HepG2 (cell line): ENCODE measurements around the gene UBAP1L. TPM values are rescaled to one million over a fixed set of nuclear protein-coding genes. Genes with fewer than 3 reads are reported as not detected.
A peak's percentile ranks its signal among the peaks of the same experiment; 100 is the strongest.
"Not testable (repeated sequence)": the region's sequence is repeated elsewhere in the genome, so short reads cannot be mapped to it uniquely, and the experiment has no call there.

Experiments used
- ATAC-seq: fragments of 200-7000 bp; cut with Tn5 transposase; 3 replicates; pipeline ENCODE4 v1.9.1; 2020; ENCODE audit warnings: mild to moderate bottlenecking, moderate library complexity
- BruUV-seq: library from RNA; stranded (reverse); fragments of 400-500 nt; replicated peaks from 2 replicates; lab custom pipeline; 2021; lab: Mats Ljungman, UMichigan
- CTCF ChIA-PET: fragments of 300-600 bp; formaldehyde crosslinking; extraction: SDS; loops from one replicate; lab custom pipeline; 2021; ENCODE audit warnings: low total read pairs, inconsistent platforms, low intra/inter-chr PET ratio; lab: Yijun Ruan, JAX
- POLR2A ChIA-PET: fragments of 350-600 bp; sonication (Branson Sonifier 250); formaldehyde crosslinking; loops from one replicate; lab custom pipeline; 2020; ENCODE audit warnings: antibody characterized with exemption, inconsistent platforms; lab: Yijun Ruan, JAX
- DNase-seq: peaks from one replicate; pipeline ENCODE4 v3.0.0-alpha.2; 2015; ENCODE audit warnings: low spot score
- FAIRE-seq: peaks from 3 replicates; lab custom pipeline; 2011; peaks lifted over from hg19 to GRCh38; lab: Jason Lieb, UNC
- H2AFZ ChIP-seq: one replicate; pipeline ENCODE4 v1.6.1; 2011; ENCODE audit warnings: low read length, inconsistent platforms
- H3K27ac ChIP-seq: fragments of 300-600 bp; 3 replicates; pipeline ENCODE4 v1.8.0; 2011; ENCODE audit warnings: mixed run types, mild to moderate bottlenecking, mixed read lengths, low read length, inconsistent platforms; ENCODE audit not compliant: insufficient read depth; ENCODE audit errors: extremely low read length
- H3K27me3 ChIP-seq, 2 experiments: fragments of 200-600 bp in 1 of 2; 2 replicates in 1 of 2; 3 replicates in 1 of 2; pipeline versions ENCODE4 v1.6.0 to v1.8.0; 2011; ENCODE audit warnings: low read length in 2 of 2, mild to moderate bottlenecking in 2 of 2, moderate library complexity in 2 of 2, inconsistent platforms in 1 of 2; ENCODE audit not compliant: insufficient read depth in 2 of 2, control insufficient read depth in 1 of 2
- H3K36me3 ChIP-seq, 2 experiments: fragments of 200-600 bp in 1 of 2; replicated peaks in 1 of 2; 2 replicates in 1 of 2; 3 replicates in 1 of 2; pipeline versions ENCODE4 v1.5.1 to v1.8.0; 2011; ENCODE audit warnings: low read length in 2 of 2, inconsistent platforms in 1 of 2; ENCODE audit not compliant: insufficient read depth in 2 of 2, control insufficient read depth in 1 of 2
- H3K4me1 ChIP-seq: 2 replicates; pipeline ENCODE4 v1.5.1; 2012; ENCODE audit warnings: low read length, inconsistent platforms; ENCODE audit not compliant: insufficient read depth
- H3K4me2 ChIP-seq: 2 replicates; pipeline ENCODE4 v1.6.0; 2011; ENCODE audit warnings: low read depth, low read length, inconsistent platforms
- H3K4me3 ChIP-seq, 3 experiments: fragments of 200-600 bp in 1 of 3; sonication (generic), shearing (Covaris generic) in 1 of 3; replicated peaks in 1 of 3; 2 replicates each; pipeline ENCODE4 v1.5.1; 2011 to 2016; ENCODE audit warnings: low read length in 3 of 3, inconsistent platforms in 2 of 3, low read depth in 2 of 3, mild to moderate bottlenecking in 2 of 3, control low read depth in 1 of 3, mixed read lengths in 1 of 3; ENCODE audit not compliant: insufficient read depth in 1 of 3
- H3K79me2 ChIP-seq: one replicate; pipeline ENCODE4 v1.6.1; 2011; ENCODE audit warnings: low read length, inconsistent platforms; ENCODE audit not compliant: insufficient read depth
- H3K9ac ChIP-seq: 2 replicates; pipeline ENCODE4 v1.6.0; 2011; ENCODE audit warnings: mild to moderate bottlenecking, low read depth, low read length, inconsistent platforms; ENCODE audit not compliant: insufficient read depth
- H3K9me3 ChIP-seq: 2 replicates; pipeline ENCODE4 v1.5.1; 2012; ENCODE audit warnings: mild to moderate bottlenecking, low read length
- H4K20me1 ChIP-seq: 2 replicates; pipeline ENCODE4 v1.6.0; 2011; ENCODE audit warnings: inconsistent platforms, mild to moderate bottlenecking, low read length, moderate library complexity; ENCODE audit not compliant: insufficient read depth
- ZNF431 ChIP-seq: sonication (generic); formaldehyde crosslinking; IDR thresholded peaks from 2 replicates; pipeline ENCODE4 v1.9.0; 2022; ENCODE audit warnings: missing genetic modification reagents, low read depth, mild to moderate bottlenecking, borderline replicate concordance
- WGBS: methylation state at CpG from one replicate; pipeline ENCODE4 v1.1.6; 2017; ENCODE audit warnings: low lambda C conversion rate; 5-methylcytosine and 5-hydroxymethylcytosine counted together
- in situ Hi-C: cut with HindIII; loops from 2 replicates; pipeline ENCODE4 v1.10.0; 2017; ENCODE audit warnings: low pct_unique_long_range_greater_than_20kb; ENCODE audit not compliant: extremely low pct_ligation_motif_present
- intact Hi-C: fragments of 100-400 bp; cut with micrococcal nuclease; formaldehyde crosslinking; loops from one replicate; pipeline ENCODE4 v1.10.0; 2022; ENCODE audit not compliant: unreplicated experiment
- polyA plus RNA-seq, 8 experiments: library from polyadenylated mRNA; depleted of rRNA in 3 of 8; stranded (reverse) in 7 of 8; unstranded in 1 of 8; fragments of >200 nt; fragmentation: Illumina TruSeq in 4 of 8; extraction: Trizol in 4 of 8; gene quantifications; 2 replicates each; pipeline versions ENCODE4 v1.2.1 to v1.2.3, GENCODE V29; 2011 to 2016; ENCODE audit warnings: low read depth in 4 of 8, missing spikeins in 1 of 8, mixed read lengths in 1 of 8; ENCODE audit not compliant: insufficient read depth in 1 of 8
- total RNA-seq, 5 experiments: library from RNA; depleted of rRNA; stranded (reverse); fragments of >200 nt; fragmentation: Illumina TruSeq; extraction: Trizol; gene quantifications; 2 replicates each; pipeline ENCODE4 v1.2.3, GENCODE V29; 2016; ENCODE audit warnings: low read depth in 1 of 5

UBAP1L gene
- total and polyA plus RNA-seq, 2 of the 13 experiments (the other 11 are each of a cell fraction or from before 2014, with no cell fraction given), result 0.86 to 1.4 TPM

GRCh38 chr15:65137893-65138292 is 22.9 kb upstream of the UBAP1L start:
- H3K9ac ChIP-seq, H4K20me1 ChIP-seq, H3K79me2 ChIP-seq, H3K4me2 ChIP-seq, H3K36me3 ChIP-seq, intact Hi-C loops, H3K4me3 ChIP-seq, POLR2A ChIA-PET, FAIRE-seq, H2AFZ ChIP-seq, H3K27me3 ChIP-seq, CTCF ChIA-PET, in situ Hi-C loops, H3K27ac ChIP-seq, ATAC-seq, BruUV-seq, DNase-seq: not testable (repeated sequence)
- TF ChIP-seq ZNF431 (CRISPR knock-in tag), result peak; percentile 36; the same call in 1 of the 2 replicates
- peaks cover 14% of the 10 kb centered on the region; the same call in 1 of the 2 replicates for H3K9me3 ChIP-seq
- 91% methylated on average over 4 of the region's 4 CpGs for WGBS
- H3K4me1 ChIP-seq, result peaks cover 11% of the 10 kb centered on the region

GRCh38 chr15:65137089-65137488 is 22.1 kb upstream of the UBAP1L start:
- peaks cover 14% of the 10 kb centered on the region; the same call in 1 of the 2 replicates for H3K9me3 ChIP-seq
- H4K20me1 ChIP-seq, intact Hi-C loops, ATAC-seq, FAIRE-seq, H3K27me3 ChIP-seq, H3K27ac ChIP-seq, CTCF ChIA-PET, POLR2A ChIA-PET, DNase-seq, in situ Hi-C loops, H2AFZ ChIP-seq, H3K36me3 ChIP-seq, H3K4me2 ChIP-seq, H3K4me3 ChIP-seq, BruUV-seq, H3K79me2 ChIP-seq, H3K9ac ChIP-seq: not testable (repeated sequence)
- WGBS, result 83% methylated on average over 5 of the region's 7 CpGs
- peaks cover 11% of the 10 kb centered on the region for H3K4me1 ChIP-seq
